Neural progenitor cell (in vitro differentiated cells): Measurements from ENCODE around the gene SDK1. TPM values are rescaled to one million over a fixed set of nuclear protein-coding genes. Genes with fewer than 3 reads are reported as not detected.

ENCODE experiments used
- DNase-seq: peaks from one replicate; pipeline ENCODE4 v3.0.0-alpha.2; 2016; ENCODE audit warnings: low spot score
- H2AFZ ChIP-seq: fragments of 200-600 bp; sonication (generic); replicated peaks from 2 replicates; pipeline ENCODE4 v1.6.1; 2016; ENCODE audit warnings: antibody characterized with exemption
- H3F3A ChIP-seq: fragments of 200-600 bp; sonication (generic); 2 replicates; pipeline ENCODE4 v1.6.1; 2016; ENCODE audit warnings: antibody characterized with exemption, low read depth
- H3K27ac ChIP-seq: fragments of 200-600 bp; sonication (generic); 2 replicates; pipeline ENCODE4 v1.5.1; 2016; ENCODE audit warnings: mild to moderate bottlenecking
- H3K27me3 ChIP-seq: fragments of 200-600 bp; sonication (generic); 2 replicates; pipeline ENCODE4 v1.6.1; 2016; ENCODE audit warnings: mild to moderate bottlenecking, moderate library complexity
- H3K36me3 ChIP-seq: fragments of 200-600 bp; sonication (generic); 2 replicates; pipeline ENCODE4 v1.5.1; 2016
- H3K4me1 ChIP-seq: fragments of 200-600 bp; sonication (generic); 2 replicates; pipeline ENCODE4 v1.6.1; 2016; ENCODE audit warnings: mixed run types
- H3K4me2 ChIP-seq: fragments of 200-600 bp; sonication (generic); 2 replicates; pipeline ENCODE4 v1.6.1; 2016
- H3K4me3 ChIP-seq: fragments of 200-600 bp; sonication (generic); 2 replicates; pipeline ENCODE4 v1.5.1; 2016
- H3K79me2 ChIP-seq: fragments of 200-600 bp; sonication (generic); 2 replicates; pipeline ENCODE4 v1.6.1; 2016; ENCODE audit warnings: low read depth
- H3K9ac ChIP-seq: fragments of 200-600 bp; sonication (generic); 2 replicates; pipeline ENCODE4 v1.6.1; 2016
- H3K9me3 ChIP-seq: fragments of 200-600 bp; sonication (generic); 2 replicates; pipeline ENCODE4 v1.5.1; 2016; ENCODE audit warnings: low read depth
- H4K20me1 ChIP-seq: fragments of 200-600 bp; sonication (generic); 2 replicates; pipeline ENCODE4 v1.6.1; 2016; ENCODE audit warnings: low read depth
- H3K27ac Mint-ChIP-seq: 3 replicates; pipeline ENCODE4 v1.8.0; 2021; ENCODE audit warnings: mixed read lengths
- H3K27me3 Mint-ChIP-seq: 2 replicates; pipeline ENCODE4 v1.8.0; 2022; ENCODE audit warnings: low read depth, mild to moderate bottlenecking, inconsistent platforms, moderate library complexity, mixed read lengths; ENCODE audit not compliant: insufficient read depth
- H3K36me3 Mint-ChIP-seq: 3 replicates; pipeline ENCODE4 v1.8.0; 2021; ENCODE audit warnings: mixed read lengths
- H3K4me1 Mint-ChIP-seq: 3 replicates; pipeline ENCODE4 v1.8.0; 2021; ENCODE audit warnings: mixed read lengths
- H3K4me3 Mint-ChIP-seq: 3 replicates; pipeline ENCODE4 v1.8.0; 2021; ENCODE audit warnings: mild to moderate bottlenecking, moderate library complexity, mixed read lengths
- H3K9me3 Mint-ChIP-seq: 3 replicates; pipeline ENCODE4 v1.8.0; 2020; ENCODE audit warnings: mixed read lengths
- EZH2 ChIP-seq: fragments of 200-600 bp; sonication (generic); IDR thresholded peaks from 2 replicates; pipeline ENCODE4 v1.6.1; 2017; ENCODE audit warnings: antibody characterized with exemption, mild to moderate bottlenecking, moderate library complexity
- EZH2phosphoT487 ChIP-seq: fragments of 200-600 bp; sonication (generic); IDR thresholded peaks from 2 replicates; pipeline ENCODE4 v1.6.1; 2017; ENCODE audit warnings: antibody characterized with exemption
- total RNA-seq: library from RNA; depleted of rRNA; stranded (reverse); fragments of >200 nt; gene quantifications from 2 replicates; pipeline ENCODE4 v1.2.3, GENCODE V29; 2015; ENCODE audit warnings: low replicate concordance
- TF ChIP-seq, protein P1 (sequence below): fragments of 200-600 bp; sonication (generic); IDR thresholded peaks from 2 replicates; pipeline ENCODE4 v1.5.1; 2017; ENCODE audit warnings: antibody characterized with exemption, mild to moderate bottlenecking

The SDK1 gene
- total RNA-seq, 1 donor from 2014 or later = 4.9 TPM

DNA sequence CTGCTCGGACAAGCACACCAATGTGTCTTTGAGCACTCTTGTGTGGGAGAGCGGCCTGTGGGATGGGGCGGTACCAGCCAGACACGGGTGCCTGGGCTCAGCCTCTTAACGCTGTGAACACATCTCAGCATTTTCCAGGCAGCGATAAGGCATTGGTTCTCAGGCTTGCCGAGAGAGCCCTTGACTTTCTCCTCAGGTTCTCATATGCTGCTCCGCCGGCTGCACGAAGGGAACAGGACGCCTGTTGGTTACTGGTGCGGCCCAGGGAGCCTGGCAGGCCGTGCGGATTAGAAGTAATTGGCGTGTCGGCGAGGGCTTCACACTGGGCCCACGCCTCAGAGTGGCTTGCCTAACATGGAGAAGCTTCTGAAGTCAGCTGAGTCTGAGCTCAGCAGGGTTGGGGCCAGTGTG lies 924.3 kb downstream of the SDK1 start:
- H3K27ac ChIP-seq = no peak overlapping the region
- peaks cover 19% of the 10 kb centered on the region for H3K36me3 Mint-ChIP-seq
- TF ChIP-seq EZH2phosphoT487 (no peak), EZH2 (no peak)
- TF ChIP-seq, protein P1, sequence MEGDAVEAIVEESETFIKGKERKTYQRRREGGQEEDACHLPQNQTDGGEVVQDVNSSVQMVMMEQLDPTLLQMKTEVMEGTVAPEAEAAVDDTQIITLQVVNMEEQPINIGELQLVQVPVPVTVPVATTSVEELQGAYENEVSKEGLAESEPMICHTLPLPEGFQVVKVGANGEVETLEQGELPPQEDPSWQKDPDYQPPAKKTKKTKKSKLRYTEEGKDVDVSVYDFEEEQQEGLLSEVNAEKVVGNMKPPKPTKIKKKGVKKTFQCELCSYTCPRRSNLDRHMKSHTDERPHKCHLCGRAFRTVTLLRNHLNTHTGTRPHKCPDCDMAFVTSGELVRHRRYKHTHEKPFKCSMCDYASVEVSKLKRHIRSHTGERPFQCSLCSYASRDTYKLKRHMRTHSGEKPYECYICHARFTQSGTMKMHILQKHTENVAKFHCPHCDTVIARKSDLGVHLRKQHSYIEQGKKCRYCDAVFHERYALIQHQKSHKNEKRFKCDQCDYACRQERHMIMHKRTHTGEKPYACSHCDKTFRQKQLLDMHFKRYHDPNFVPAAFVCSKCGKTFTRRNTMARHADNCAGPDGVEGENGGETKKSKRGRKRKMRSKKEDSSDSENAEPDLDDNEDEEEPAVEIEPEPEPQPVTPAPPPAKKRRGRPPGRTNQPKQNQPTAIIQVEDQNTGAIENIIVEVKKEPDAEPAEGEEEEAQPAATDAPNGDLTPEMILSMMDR = no peak
- H3K4me3 Mint-ChIP-seq = no peak overlapping the region
- H3K4me3 ChIP-seq = no peak overlapping the region
- H3K4me1 Mint-ChIP-seq = peaks cover 27% of the 10 kb centered on the region
- peaks cover 2% of the 10 kb centered on the region for H3K9me3 Mint-ChIP-seq
- H2AFZ ChIP-seq = no peak overlapping the region
- no peak overlapping the region for H3K9ac ChIP-seq
- no peak for DNase-seq
- H3K27ac Mint-ChIP-seq = no peak overlapping the region
- H3K9me3 ChIP-seq = no peaks in the 10 kb centered on the region
- no peaks in the 10 kb centered on the region for H3K79me2 ChIP-seq
- H3K36me3 ChIP-seq = no peaks in the 10 kb centered on the region
- no peak overlapping the region for H3K4me2 ChIP-seq
- no peaks in the 10 kb centered on the region for H3F3A ChIP-seq
- H4K20me1 ChIP-seq = no peaks in the 10 kb centered on the region
- peaks cover 5% of the 10 kb centered on the region for H3K27me3 Mint-ChIP-seq
- no peaks in the 10 kb centered on the region for H3K4me1 ChIP-seq
- no peaks in the 10 kb centered on the region for H3K27me3 ChIP-seq

DNA sequence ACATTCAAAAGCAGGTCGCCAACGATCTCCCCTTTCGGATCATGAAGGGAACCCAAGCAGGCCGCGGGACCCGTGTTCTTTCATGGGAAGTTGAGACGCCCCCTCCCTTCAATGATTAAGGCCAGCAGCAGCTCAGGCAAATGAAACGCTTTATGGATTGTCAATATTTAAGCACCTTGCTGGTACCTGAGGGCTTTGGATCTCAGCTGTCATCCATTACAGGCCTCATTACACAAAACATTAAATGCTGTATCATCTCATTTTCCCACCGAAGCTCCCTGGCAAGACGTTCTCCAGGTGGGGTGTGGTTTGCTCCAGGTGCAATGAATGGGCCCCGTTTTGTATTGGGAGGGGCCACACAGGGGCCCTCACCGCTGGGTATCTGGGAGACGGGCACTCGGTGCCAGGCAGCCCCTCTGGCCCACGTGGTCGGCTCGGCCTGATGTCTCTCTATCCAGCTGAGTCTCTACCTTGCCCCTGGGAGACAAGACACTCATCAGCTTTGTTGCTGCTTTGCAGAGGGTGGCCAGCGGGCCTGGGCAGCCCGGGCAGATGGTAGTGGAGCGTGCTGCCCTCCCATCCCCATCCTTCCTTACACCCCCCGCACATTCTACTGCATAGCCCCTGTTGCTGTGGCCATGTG lies 925.0 kb downstream of the SDK1 start:
- no peak for DNase-seq

DNA sequence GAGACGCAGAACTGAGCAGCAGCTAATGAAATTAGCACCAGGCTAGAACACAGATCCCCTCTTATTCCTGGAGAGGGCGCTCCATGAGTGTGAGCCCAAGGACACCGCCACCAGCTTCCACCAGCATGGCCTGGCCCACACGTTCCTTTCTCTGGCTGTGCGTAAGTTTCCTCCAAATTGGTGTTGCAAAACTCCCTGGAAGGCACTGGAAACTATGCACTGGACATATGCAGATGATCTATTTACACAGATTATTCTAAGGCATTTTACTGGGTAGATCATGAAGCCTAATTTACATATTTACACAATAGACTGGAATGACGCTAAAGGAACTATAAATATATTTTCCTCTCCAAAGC lies 925.5 kb downstream of the SDK1 start:
- peak; percentile 56 for DNase-seq
- TF ChIP-seq, protein P1 = peak; percentile 53
- TF ChIP-seq EZH2phosphoT487 (no peak), EZH2 (no peak)
- H3K4me1 Mint-ChIP-seq = peaks cover 27% of the 10 kb centered on the region

More for the DNA sequence above, 925.0 kb downstream of the SDK1 start:
- no peak overlapping the region for H2AFZ ChIP-seq
- no peaks in the 10 kb centered on the region for H3K79me2 ChIP-seq
- H3K27me3 ChIP-seq = no peaks in the 10 kb centered on the region
- H3K36me3 ChIP-seq = no peaks in the 10 kb centered on the region
- peaks cover 5% of the 10 kb centered on the region for H3K27me3 Mint-ChIP-seq
- no peak overlapping the region for H3K4me3 ChIP-seq
- no peak overlapping the region for H3K9ac ChIP-seq
- H3K9me3 Mint-ChIP-seq = peaks cover 2% of the 10 kb centered on the region
- H3K4me3 Mint-ChIP-seq = no peak overlapping the region
- no peak for TF ChIP-seq EZH2
- TF ChIP-seq, protein P1 = no peak
- TF ChIP-seq EZH2phosphoT487 = no peak
- H3K9me3 ChIP-seq = no peaks in the 10 kb centered on the region
- H3F3A ChIP-seq = no peaks in the 10 kb centered on the region
- peaks cover 27% of the 10 kb centered on the region for H3K4me1 Mint-ChIP-seq
- no peak overlapping the region for H3K27ac ChIP-seq
- peaks cover 19% of the 10 kb centered on the region for H3K36me3 Mint-ChIP-seq
- no peak overlapping the region for H3K27ac Mint-ChIP-seq
- no peaks in the 10 kb centered on the region for H4K20me1 ChIP-seq
- no peaks in the 10 kb centered on the region for H3K4me1 ChIP-seq
- no peak overlapping the region for H3K4me2 ChIP-seq

More for the DNA sequence above, 925.5 kb downstream of the SDK1 start:
- Histone ChIP-seq H3F3A (no peaks in the 10 kb centered on the region), H3K79me2 (no peaks in the 10 kb centered on the region), H2AFZ (no peak overlapping the region), H3K4me1 (no peaks in the 10 kb centered on the region), H3K27me3 (no peaks in the 10 kb centered on the region), H3K36me3 (no peaks in the 10 kb centered on the region), H4K20me1 (no peaks in the 10 kb centered on the region), H3K27ac (no peak overlapping the region), H3K9ac (no peak overlapping the region), H3K4me3 (no peak overlapping the region), H3K9me3 (no peaks in the 10 kb centered on the region), H3K4me2 (no peak overlapping the region)
- peaks cover 7% of the 10 kb centered on the region for H3K27me3 Mint-ChIP-seq
- H3K27ac Mint-ChIP-seq = no peak overlapping the region
- H3K9me3 Mint-ChIP-seq = peaks cover 2% of the 10 kb centered on the region
- H3K36me3 Mint-ChIP-seq = peaks cover 19% of the 10 kb centered on the region
- H3K4me3 Mint-ChIP-seq = no peak overlapping the region
